Sigmoid colon (tissue), 4 donors: ENCODE data around the gene CRYBG3.

ENCODE experiments used
- EP300 ChIP-seq, 4 donors: sonication (generic); formaldehyde crosslinking; IDR thresholded peaks; one replicate each; pipeline ENCODE4 v1.6.1; 2017; ENCODE audit warnings: antibody characterized with exemption in 4 of 4
- POLR2A ChIP-seq, 2 donors: fragments of 450-650 bp; IDR thresholded peaks; one replicate each; pipeline ENCODE4 v1.6.1; 2016; ENCODE audit warnings: antibody characterized with exemption in 2 of 2, mild to moderate bottlenecking in 2 of 2, moderate library complexity in 2 of 2
- TF ChIP-seq, protein P1 (sequence below), 4 experiments: fragments of 450-650 bp in 3 of 4; fragments of 200-600 bp in 1 of 4; IDR thresholded peaks; one replicate each; pipeline ENCODE4 v1.5.1; 2016 to 2019; ENCODE audit warnings: antibody characterized with exemption in 4 of 4, mild to moderate bottlenecking in 3 of 4, moderate library complexity in 2 of 4

DNA sequence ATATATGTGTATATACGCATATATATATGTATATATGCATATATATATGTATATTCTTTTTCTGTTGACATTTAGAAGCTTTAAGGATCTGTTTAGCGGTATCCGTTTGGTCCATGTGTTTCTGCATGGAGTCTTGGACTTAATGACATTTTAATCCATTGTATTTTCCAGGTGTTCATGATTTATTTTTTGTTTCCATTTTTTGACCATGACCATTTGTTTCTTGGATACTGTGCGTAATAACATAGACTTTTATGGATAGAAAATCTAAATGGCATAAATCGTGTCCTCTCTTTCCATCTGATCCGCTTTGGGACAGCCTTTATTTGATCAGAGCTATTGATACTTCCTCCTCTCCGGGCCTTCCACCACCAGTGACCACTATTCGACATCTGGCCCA lies 19.5 kb downstream of the CRYBG3 start:
- TF ChIP-seq, protein P1, sequence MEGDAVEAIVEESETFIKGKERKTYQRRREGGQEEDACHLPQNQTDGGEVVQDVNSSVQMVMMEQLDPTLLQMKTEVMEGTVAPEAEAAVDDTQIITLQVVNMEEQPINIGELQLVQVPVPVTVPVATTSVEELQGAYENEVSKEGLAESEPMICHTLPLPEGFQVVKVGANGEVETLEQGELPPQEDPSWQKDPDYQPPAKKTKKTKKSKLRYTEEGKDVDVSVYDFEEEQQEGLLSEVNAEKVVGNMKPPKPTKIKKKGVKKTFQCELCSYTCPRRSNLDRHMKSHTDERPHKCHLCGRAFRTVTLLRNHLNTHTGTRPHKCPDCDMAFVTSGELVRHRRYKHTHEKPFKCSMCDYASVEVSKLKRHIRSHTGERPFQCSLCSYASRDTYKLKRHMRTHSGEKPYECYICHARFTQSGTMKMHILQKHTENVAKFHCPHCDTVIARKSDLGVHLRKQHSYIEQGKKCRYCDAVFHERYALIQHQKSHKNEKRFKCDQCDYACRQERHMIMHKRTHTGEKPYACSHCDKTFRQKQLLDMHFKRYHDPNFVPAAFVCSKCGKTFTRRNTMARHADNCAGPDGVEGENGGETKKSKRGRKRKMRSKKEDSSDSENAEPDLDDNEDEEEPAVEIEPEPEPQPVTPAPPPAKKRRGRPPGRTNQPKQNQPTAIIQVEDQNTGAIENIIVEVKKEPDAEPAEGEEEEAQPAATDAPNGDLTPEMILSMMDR (IDR thresholded peaks at IDR 0.05): no peak
- TF ChIP-seq POLR2A (IDR thresholded peaks at IDR 0.05) (no peak), EP300 (IDR thresholded peaks at IDR 0.05) (peak in 3 of 4 donors; percentile 55 to 93 (median 64))
